GM19351 (cell line): ENCODE data around the gene NTSR1.

Experiments used
- ATAC-seq: cut with Tn5 transposase; IDR thresholded peaks from one replicate; pipeline ENCODE4 v1.9.1; 2021; ENCODE audit warnings: mild to moderate bottlenecking, moderate library complexity; ENCODE audit not compliant: unreplicated experiment

Gene NTSR1

DNA sequence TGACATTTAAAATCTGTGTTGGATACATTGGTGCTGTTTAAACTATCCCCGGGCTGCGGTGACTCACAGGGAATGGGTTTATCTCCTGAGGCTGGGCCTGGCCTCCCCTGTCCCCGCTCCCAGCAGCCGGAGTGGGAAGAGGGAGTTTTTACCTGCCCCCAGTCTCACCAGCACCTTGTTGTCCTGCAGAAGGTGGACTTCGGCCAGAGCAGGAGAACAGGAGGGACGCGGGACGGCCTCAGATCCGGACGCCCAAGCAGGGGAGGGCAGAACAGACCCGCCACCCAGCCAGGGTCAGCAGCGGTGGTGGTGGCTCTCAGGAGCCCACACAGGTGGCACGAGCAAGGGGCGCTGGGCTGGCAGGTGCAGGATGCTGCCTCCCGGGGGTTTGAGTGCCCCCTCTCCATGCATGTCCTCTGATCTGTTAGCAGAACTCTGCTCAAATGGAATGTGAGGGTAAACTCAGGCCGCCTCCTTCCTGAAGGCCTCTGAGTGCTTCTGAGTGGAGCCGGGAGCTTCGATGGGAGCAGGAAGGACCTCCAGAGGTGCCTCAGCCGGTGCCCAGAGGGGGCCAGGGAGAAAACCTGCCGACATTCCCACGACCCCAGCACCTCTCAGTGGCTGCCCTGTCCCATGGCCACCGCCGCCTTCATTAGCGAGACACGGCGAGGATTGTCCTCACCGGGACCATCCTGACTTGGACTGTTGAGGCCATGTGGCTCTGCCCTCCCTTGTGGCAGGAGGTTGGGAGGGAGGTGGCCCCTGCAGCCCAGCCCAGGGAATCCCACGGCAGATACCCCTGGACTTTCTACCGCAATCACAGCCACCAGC is 44.2 kb downstream of the NTSR1 start:
- ATAC-seq, result no peak

DNA sequence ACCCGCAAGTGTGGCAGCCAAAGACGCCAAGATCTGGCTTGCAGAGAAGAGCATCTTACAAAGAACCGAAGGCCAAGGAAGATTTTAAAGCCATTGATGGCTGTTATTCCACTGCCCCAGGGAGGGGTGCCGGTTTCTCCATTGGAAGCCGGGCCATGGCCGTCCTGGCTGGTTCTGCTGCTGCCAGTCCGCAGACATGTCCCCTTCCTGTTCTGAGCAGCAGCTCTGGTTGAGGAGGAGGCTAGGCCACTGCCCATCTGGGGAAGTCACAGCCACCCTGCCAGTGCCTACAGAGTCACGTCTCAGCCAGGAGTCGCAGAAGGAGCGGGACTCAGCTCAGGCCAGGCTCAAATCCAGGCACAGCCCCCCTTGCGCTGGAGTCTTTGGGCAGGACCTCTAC is 45.0 kb downstream of the NTSR1 start:
- ATAC-seq, result no peak

DNA sequence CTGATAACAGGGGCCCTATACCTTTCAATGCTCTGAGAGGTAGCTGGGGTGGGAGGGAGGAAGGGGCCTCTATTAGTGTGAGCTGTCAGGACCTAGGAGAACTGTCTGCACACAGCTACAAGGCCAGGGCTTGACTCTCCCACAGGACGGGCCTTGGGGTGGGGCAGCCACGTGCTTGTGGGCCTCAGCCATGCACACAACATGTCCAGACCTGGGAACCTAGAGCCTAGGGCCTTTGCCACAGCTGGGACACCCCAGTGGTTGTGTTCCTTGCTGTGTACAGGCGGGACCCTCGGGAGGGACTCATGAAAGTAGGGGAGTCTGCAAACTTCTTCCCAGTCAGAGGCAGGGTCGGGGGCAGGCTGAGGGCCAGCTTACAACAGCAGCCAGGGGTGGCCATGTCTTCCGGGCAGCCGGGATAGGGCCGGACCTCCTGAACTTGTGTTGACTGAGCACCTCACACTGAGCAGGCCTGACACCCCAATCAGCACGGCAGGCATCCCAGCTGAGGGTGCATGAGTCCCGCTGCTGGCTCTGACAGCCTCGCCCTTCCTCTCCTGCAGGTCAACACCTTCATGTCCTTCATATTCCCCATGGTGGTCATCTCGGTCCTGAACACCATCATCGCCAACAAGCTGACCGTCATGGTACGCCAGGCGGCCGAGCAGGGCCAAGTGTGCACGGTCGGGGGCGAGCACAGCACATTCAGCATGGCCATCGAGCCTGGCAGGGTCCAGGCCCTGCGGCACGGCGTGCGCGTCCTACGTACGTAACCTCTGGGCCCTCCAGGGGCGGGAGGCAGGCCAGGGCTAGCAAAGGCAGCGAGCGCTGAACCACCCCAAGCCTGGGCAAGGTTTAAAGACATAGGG is 45.7 kb downstream of the NTSR1 start:
- no peak for ATAC-seq

DNA sequence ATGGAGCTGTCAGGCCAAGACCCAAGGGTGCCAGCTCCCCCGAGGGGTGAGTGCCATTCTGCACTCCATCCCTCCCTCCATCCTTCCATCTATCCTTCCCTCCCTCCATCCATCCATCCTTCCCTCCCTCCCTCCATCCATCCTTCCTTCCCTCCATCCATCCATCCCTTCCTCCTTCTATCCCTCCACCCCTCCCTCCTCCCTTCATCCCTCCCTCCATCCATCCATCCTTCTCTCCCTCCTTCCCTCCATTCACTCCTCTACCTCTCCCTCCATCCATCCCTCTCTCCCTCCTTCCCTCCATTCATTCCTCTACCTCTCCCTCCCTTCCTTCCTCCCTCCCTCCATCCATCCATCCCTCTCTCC is 46.3 kb downstream of the NTSR1 start:
- no peak for ATAC-seq

DNA sequence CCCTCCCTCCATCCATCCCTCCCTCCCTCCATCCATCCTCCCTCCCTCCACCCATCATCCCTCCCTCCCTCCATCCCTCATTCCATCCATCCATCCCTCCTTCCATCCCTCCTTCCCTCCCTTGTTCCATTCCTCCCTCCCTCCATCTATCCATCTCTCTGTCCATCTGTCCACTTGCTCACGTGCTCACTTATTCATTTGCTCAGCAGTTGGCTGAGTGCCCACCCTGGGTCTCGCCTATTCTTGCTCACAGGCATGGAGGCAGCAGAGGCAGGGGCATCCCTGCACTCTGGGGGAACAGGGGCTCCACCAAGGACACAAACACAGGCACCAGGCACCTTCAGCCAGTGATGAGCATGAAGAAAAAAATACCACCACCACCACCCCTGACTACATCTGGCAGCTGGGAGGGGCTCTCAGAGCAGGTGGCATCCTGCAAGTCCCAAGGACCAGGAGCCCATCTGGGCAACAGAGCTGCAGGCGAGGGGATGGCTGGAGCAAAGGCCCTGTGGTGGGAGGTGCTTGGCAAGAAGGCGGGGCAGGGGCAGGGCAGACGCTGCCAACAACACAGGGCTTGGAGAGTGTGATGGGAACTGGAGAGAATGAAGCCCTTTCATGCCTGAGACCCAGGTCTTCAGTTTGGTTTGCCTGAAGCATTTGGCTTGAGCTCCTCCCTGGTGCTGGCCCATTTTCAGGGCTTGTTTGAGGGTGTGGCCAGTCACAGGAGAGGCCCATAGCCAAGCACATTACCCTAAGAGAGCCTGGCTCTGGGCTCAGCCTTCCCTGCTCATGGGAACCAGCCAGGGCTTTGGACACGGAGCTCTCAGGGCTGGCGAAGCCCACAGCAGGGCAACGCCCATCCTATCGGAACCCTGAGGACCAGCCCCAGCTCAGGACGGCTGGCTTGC is 47.4 kb downstream of the NTSR1 start:
- no peak for ATAC-seq

DNA sequence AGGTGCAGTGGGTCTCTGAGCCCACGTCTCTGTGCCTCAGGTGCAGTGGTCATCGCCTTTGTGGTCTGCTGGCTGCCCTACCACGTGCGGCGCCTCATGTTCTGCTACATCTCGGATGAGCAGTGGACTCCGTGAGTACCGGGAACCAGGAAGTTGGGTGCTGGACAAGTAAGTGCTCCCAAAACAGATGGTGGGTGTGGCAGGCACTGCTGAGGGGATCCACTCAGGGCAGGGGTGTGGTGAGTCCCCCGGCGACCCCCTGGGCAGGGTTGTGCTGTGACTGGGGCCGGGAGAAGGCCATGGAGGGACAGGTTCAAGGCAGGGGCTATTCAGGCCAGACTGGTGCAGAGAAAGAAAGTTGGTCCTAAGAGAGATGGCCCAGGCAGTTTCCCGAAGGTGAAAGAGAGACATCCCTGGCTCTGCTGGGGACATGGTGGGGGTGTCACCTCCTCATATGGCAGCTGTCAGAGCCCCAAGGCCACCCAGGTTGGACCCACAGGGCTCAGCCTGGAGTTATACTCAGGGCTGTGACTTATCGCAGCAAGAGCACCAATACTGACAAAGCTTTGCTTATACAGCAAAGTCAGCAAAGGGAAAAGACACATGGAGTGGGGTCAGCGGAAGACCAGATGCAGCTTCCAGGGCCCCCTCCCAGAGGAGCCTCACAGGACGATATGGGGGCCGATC is 49.7 kb downstream of the NTSR1 start:
- ATAC-seq, result no peak

DNA sequence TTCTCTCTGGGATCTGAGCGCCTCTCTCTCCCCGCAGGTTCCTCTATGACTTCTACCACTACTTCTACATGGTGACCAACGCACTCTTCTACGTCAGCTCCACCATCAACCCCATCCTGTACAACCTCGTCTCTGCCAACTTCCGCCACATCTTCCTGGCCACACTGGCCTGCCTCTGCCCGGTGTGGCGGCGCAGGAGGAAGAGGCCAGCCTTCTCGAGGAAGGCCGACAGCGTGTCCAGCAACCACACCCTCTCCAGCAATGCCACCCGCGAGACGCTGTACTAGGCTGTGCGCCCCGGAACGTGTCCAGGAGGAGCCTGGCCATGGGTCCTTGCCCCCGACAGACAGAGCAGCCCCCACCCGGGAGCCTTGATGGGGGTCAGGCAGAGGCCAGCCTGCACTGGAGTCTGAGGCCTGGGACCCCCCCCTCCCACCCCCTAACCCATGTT is 51.4 kb downstream of the NTSR1 start:
- ATAC-seq, result no peak

DNA sequence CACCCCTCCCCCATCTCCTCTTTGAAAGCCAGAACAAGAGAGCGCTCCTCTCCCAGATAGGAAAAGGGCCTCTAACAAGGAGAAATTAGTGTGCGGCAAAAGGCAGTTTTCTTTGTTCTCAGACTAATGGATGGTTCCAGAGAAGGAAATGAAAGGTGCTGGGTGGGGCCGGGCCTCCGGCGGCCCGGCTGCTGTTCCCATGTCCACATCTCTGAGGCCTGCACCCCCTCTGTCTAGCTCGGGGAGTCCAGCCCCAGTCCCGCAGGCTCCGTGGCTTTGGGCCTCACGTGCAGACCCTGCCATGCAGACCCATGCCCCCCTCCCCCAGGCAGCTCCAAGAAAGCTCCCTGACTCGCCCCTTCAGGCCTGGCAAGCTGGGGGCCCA is 51.8 kb downstream of the NTSR1 start:
- ATAC-seq, result no peak

DNA sequence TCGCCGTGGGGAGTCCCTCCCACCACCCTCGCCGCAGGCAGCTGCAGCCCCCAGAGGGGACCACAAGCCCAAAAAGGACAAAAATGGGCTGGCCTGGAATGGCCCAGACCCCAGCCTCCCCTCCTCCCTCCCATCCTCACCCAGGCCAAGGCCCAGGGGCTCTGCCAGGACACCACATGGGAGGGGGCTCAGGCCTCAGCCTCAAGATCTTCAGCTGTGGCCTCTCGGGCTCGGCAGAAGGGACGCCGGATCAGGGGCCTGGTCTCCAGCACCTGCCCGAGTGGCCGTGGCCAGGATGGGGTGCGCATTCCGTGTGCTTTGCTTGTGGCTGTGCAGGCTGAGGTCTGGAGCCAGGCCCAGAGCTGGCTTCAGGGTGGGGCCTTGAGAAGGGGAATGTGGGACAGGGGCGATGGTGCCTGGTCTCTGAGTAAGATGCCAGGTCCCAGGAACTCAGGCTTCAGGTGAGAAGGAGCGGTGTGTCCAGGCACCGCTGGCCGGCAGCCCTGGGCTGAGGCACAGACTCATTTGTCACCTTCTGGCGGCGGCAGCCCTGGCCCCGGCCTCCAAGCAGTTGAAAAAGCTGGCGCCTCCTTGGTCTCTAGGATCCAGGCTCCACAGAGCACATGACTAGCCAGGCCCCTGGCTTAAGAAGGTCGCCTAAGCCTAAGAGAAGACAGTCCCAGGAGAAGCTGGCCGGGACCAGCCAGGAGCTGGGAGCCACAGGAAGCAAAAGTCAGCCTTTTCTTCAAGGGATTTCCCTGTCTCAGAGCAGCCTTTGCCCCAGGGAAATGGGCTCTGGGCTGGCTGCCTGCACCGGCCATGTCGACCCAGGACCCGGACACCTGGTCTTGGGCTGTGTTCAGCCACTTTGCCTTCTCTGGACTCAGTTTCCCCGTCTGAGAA is 52.5 kb downstream of the NTSR1 start:
- no peak for ATAC-seq

DNA sequence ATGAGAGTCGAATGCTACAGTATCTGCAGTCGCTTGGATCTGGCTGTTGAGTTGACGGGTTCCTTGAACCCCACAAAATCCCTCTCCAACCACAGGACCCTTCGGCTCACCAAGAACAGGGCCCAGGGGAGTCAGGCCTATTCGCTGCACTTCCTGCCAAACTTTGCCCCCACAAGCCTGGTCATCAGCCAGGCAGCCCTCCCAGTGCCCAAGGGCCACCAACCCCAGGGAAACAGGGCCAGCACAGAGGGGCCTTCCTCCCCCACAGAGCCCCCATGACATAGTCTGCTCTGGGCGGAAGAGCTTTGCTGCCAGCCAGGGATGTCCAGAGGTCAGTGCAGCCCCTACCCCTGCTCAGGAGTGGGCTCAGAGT is 53.1 kb downstream of the NTSR1 start:
- no peak for ATAC-seq

DNA sequence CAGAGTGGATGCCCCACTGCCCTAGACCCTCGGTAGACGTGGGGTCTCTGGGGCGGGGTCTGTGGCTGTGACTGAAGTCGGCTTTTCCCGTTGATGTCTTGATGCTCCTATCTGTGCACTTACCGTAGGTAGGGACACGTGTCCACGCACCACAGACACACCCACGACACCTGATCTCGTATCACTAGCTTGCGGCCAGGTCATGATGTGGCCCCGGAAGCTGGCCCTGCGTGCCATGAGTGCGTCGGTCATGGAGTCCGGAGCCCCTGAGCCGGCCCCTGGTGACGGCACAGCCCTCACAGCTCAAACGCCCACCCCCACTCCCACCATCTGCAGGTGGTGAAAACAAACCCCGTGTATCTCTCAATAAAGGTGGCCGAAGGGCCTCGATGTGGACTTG is 53.7 kb downstream of the NTSR1 start:
- no peak for ATAC-seq

DNA sequence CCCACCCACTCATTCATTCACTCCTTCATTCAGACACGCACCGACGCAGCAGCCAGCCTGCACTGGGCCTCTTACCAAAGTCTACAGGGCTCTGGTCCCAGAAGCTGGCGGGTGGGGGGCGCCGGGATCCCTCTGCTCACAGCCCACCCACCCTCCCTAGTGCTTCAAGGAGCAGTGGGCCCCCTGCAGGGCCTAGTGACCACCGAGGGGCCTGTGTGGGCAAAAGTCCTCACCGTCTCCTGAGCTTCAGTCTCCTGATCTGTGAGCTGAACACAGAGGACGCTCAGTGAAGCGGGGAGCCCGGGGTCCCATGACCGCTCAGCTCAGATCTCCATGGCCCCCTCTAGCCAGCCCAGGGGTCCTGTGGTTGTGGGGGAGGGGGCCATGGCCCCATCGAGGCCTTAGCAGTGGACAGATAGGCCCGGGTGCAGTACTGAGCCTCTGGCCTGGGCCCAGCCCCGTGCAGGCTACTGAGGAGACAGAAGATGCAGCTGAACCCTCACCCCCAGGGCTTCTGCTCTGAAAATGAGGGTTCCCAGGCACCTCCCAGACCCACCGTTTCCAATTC is 54.2 kb downstream of the NTSR1 start:
- no peak for ATAC-seq

DNA sequence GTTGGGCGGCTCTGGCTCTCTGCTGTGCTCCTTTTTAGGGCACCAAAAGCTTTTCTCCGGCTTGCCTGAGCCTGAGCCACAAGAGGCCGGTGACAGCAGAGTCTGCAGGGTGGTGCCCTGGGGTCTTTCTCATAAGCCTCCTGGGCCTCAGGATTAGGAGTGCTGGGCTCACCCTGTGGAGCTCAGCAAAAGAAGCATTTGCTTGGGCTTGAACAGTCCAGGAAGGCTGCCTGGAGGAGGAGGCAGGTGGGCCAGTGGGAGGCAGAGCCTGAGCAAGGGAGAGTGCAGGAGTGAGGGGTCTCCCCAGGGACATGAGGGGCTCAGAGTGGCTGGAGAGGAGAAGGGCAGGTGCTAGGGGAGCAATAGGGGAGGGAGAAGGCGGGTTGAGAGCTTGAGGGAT is 54.8 kb downstream of the NTSR1 start:
- ATAC-seq, result no peak

DNA sequence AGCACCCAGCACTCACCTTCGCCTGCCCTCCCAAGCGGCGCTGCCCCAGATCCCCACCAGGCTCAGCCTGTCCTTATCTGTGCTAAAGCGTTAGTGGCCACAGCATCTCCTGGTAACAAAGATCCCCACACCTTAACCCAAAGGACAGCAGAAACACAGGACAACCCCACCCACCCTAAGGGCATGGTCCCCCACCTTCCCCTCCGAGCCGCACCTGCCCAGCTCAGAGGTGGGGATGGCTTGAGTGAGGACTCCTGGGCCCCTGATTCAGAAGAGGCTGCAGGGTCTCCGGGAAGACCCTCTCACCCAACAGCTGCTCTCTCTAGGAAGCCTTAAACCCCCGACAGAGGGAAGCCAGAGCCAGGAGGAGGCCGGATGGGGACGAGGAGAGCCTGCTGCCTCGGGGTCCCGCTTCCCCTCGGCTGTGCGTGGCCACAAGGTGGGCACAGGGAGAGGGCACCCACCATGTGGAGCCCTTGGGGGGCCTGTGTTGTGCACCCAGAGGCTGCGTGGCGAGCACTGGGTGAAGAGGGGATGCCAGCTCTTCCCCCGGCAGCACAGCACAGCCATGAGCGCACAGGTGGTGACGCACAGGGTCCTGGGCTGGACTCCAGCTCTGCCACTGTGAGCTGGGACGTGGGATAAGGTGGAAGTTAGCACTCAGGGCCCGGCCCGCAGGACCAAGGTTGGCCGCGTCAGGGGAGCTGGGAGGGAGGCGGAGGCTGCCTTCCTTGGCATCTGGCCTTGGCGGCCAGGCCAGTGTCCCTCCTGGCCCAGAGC is 55.7 kb downstream of the NTSR1 start:
- no peak for ATAC-seq

DNA sequence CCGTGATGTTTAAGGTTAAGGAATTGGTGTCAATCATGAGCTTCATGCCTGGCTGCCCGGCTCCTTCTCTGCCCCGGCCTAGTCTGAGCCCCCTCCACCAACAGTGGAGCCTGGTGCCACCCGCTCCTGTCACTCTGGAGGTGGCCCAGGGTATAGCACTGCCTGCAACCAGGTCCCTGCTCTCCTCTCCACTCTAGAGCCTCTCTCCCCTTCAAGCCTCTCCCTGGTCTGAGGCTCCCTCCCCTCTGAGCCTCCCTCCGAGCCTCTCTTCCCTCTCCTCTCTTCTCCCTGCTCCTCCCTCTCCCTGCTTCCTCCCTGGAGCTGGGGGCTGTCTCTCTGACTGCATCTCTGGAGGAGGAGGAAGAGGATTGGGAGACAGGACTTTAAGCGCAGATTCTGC is 56.4 kb downstream of the NTSR1 start:
- ATAC-seq, result no peak

DNA sequence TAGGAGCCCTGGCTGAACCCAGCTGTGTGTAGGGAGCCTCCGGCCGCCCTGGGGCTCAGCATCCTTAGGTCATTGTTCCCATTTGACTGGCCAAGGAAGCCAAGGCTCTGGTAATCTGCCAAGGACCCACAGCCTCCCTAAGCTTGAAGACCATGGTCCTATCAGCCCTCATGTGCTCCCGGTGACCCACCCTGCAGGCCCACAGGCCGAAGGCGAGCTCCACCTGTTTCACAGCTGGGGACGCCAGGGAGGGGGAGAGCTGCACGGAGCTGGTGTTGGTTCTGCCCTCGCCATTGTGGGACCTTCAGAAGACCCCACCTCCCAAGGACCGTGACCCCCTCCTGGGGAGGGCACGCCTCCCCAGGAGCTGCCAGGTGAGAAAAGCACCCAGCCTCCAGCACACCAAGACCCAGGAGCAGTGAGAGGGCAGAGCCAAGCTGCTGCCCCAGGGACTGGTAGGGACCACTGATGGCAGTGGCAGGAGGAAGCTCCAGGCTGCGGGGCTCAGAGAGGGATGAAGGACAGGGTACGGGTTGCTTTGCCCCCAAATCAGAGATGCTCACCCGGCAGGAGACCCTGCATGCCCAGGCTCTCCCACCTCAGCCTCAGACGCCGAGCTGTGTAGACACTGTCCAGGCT is 56.9 kb downstream of the NTSR1 start:
- no peak for ATAC-seq

DNA sequence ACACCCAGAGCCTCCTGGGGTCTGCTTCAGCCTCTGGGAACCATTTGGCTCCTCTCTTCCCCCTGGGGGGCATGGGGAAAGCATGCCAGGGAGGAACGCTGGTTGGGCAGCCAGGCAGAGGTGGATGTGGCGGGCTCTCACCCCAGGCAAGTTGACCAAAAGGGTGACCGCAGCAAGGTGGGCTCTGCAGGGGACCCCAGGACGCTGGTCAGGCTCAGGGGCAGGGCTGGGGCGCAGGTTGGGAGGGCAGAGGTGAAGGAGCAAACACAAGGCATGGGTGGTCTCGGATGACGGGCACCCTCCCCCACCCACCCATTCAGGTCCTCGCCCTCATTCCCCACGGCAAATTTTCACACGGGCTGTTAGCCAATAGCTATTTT is 57.4 kb downstream of the NTSR1 start:
- no peak for ATAC-seq

DNA sequence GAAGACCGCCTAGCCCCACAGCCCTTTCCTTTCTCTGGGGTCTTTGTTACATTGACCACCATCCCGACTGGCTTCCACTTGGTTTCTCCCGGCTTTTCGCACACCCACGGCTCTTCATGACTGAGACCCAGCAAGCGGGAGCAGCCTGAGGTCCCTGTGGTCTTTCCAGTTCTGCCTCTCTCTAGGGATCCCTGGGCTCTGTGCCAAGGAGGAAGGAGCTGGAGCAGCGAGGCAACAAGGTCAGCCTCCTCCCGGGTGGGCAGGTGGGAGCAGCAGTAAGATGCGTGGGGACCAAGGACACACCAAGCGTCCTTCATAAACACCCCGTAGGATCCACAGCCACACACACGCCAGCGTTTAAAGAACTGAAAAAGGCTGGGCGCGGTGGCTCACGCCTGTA is 58.1 kb downstream of the NTSR1 start:
- no peak for ATAC-seq
